Breast epithelium (tissue), 3 donors: ENCODE measurements around the gene RC3H1.

Experiments
- CTCF ChIP-seq, 3 donors: fragments of 450-650 bp; IDR thresholded peaks; one replicate each; pipeline ENCODE4 v1.5.1; 2016 to 2017; ENCODE audit warnings: antibody characterized with exemption in 3 of 3, mild to moderate bottlenecking in 3 of 3, moderate library complexity in 3 of 3
- POLR2A ChIP-seq: fragments of 450-650 bp; IDR thresholded peaks from one replicate; pipeline ENCODE4 v1.6.1; 2016; ENCODE audit warnings: antibody characterized with exemption, mild to moderate bottlenecking, moderate library complexity
- POLR2AphosphoS5 ChIP-seq, 3 donors: sonication (generic); formaldehyde crosslinking; IDR thresholded peaks; one replicate each; pipeline ENCODE4 v1.6.1; 2017; ENCODE audit warnings: antibody characterized with exemption in 3 of 3

DNA sequence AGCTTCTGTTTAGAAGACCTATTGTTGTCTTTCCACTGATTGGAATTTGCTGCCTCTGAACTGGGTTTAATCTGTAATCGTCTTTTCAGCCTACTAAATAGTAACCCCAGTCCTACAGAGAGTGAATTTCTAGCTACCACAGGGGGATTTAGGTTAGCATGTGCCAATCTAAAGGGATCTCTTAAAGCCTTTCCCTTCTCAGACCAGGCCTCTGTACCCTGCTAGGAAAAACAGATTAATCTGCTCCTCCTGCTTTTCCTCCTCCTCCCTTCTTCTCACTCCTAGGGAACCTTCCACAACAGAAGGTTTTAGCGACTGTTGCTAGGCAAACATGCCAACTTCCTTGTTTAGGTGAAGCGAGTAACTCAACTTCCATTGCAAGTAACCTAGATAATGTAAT, 1.3 kb upstream of the RC3H1 start:
- TF ChIP-seq CTCF (IDR thresholded peaks at IDR 0.05) (no peak), POLR2A (peak; percentile 18), POLR2AphosphoS5 (IDR thresholded peaks at IDR 0.05) (peak in 1 of 3 donors; percentile 69)
